ENCODE results near the gene RASSF5. TPM values are rescaled to one million over a fixed set of nuclear protein-coding genes. Genes with fewer than 3 reads are reported as not detected.

Gene RASSF5
- total RNA-seq, 1 donor from 2014 or later = 28.5 TPM

- intact Hi-C loops (cut with DNase I) = no loop called here
- Histone ChIP-seq H3K36me3 (no peaks in the 10 kb centered on the region), H3K9me3 (no peaks in the 10 kb centered on the region), H3K4me1 (peaks cover 1% of the 10 kb centered on the region), H3K27me3 (no peaks in the 10 kb centered on the region), H3K27ac (no peak overlapping the region), H3K4me3 (no peak overlapping the region)
- TF ChIP-seq POLR2AphosphoS5 (IDR thresholded peaks at IDR 0.05; ENCODE audit: insufficient read depth in 1 of 2, low read depth in 1 of 2) (no peak), POLR2A (IDR thresholded peaks at IDR 0.05) (no peak)
- TF ChIP-seq, protein P1, sequence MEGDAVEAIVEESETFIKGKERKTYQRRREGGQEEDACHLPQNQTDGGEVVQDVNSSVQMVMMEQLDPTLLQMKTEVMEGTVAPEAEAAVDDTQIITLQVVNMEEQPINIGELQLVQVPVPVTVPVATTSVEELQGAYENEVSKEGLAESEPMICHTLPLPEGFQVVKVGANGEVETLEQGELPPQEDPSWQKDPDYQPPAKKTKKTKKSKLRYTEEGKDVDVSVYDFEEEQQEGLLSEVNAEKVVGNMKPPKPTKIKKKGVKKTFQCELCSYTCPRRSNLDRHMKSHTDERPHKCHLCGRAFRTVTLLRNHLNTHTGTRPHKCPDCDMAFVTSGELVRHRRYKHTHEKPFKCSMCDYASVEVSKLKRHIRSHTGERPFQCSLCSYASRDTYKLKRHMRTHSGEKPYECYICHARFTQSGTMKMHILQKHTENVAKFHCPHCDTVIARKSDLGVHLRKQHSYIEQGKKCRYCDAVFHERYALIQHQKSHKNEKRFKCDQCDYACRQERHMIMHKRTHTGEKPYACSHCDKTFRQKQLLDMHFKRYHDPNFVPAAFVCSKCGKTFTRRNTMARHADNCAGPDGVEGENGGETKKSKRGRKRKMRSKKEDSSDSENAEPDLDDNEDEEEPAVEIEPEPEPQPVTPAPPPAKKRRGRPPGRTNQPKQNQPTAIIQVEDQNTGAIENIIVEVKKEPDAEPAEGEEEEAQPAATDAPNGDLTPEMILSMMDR (IDR thresholded peaks at IDR 0.05) = no peak
- no peak for DNase-seq (ENCODE audit: extremely low spot score in 2 of 2)
Measured at GRCh38 chr1:206569556-206569955, 62.2 kb downstream of the RASSF5 start.

- Histone ChIP-seq H3K27me3 (no peaks in the 10 kb centered on the region), H3K4me1 (peaks cover 11% of the 10 kb centered on the region), H3K9me3 (no peaks in the 10 kb centered on the region), H3K36me3 (no peaks in the 10 kb centered on the region), H3K4me3 (no peak overlapping the region), H3K27ac (no peak overlapping the region)
- no peak for DNase-seq (ENCODE audit: extremely low spot score in 2 of 2)
- intact Hi-C loops (cut with DNase I) = no loop called here
- TF ChIP-seq, protein P1 (IDR thresholded peaks at IDR 0.05) = no peak
- TF ChIP-seq POLR2A (IDR thresholded peaks at IDR 0.05) (no peak), POLR2AphosphoS5 (IDR thresholded peaks at IDR 0.05; ENCODE audit: insufficient read depth in 1 of 2, low read depth in 1 of 2) (no peak)
Measured at GRCh38 chr1:206570529-206570928, 63.2 kb downstream of the RASSF5 start.

DNA sequence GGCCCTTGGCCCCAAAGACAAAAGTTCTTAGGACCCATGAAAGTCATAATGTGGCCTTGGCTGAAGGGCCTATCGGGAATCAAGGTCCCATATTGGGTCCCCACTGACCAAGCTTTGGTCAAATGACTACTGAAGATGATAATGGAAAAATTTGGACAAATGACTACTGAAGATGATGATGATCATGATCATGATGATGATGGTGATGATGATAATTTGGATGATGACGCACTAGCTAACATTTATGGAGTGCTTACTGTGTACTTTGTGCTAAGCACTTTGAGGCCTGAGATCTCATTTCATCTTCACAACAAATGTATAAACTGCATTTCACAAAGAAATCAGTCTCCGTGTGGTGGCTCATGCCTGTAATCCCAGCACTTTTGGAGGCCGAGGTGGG lies 65.5 kb downstream of the RASSF5 start:
- H3K4me1 ChIP-seq = peaks cover 28% of the 10 kb centered on the region
- H3K27me3 ChIP-seq = no peaks in the 10 kb centered on the region
- H3K36me3 ChIP-seq = no peaks in the 10 kb centered on the region
- intact Hi-C loops (cut with DNase I) = no loop called here
- H3K9me3 ChIP-seq = no peaks in the 10 kb centered on the region
- DNase-seq (ENCODE audit: extremely low spot score in 2 of 2) = no peak
- TF ChIP-seq, protein P1 (IDR thresholded peaks at IDR 0.05) = no peak
- TF ChIP-seq POLR2AphosphoS5 (IDR thresholded peaks at IDR 0.05; ENCODE audit: insufficient read depth in 1 of 2, low read depth in 1 of 2) = no peak
- no peak for TF ChIP-seq POLR2A (IDR thresholded peaks at IDR 0.05)
- no peak overlapping the region for H3K4me3 ChIP-seq
- no peak overlapping the region for H3K27ac ChIP-seq

DNA sequence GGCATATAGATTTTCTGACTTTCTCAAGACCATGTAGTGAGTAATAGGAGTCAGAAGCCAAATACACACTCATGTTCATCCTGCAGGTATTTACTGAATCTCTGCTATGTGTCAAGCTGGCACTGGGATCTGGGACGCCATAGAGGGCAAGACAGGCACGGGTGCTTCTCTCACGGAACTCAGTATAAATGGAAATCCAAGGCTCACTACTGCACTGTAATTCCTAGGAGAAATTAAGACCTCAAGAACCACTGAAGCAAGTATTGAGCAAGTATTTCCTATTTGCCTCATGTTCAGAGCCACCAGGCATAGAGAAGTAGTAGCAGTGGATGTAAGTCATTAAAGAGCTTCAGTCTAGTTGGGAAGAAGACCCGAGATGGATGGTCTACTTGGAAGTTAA lies 66.0 kb downstream of the RASSF5 start:
- H3K36me3 ChIP-seq = no peaks in the 10 kb centered on the region
- DNase-seq (ENCODE audit: extremely low spot score in 2 of 2) = no peak
- intact Hi-C loops (cut with DNase I) = no loop called here
- peaks cover 28% of the 10 kb centered on the region for H3K4me1 ChIP-seq
- H3K27ac ChIP-seq = no peak overlapping the region
- H3K27me3 ChIP-seq = no peaks in the 10 kb centered on the region
- no peak overlapping the region for H3K4me3 ChIP-seq
- no peak for TF ChIP-seq POLR2AphosphoS5 (IDR thresholded peaks at IDR 0.05; ENCODE audit: insufficient read depth in 1 of 2, low read depth in 1 of 2)
- no peaks in the 10 kb centered on the region for H3K9me3 ChIP-seq

DNA sequence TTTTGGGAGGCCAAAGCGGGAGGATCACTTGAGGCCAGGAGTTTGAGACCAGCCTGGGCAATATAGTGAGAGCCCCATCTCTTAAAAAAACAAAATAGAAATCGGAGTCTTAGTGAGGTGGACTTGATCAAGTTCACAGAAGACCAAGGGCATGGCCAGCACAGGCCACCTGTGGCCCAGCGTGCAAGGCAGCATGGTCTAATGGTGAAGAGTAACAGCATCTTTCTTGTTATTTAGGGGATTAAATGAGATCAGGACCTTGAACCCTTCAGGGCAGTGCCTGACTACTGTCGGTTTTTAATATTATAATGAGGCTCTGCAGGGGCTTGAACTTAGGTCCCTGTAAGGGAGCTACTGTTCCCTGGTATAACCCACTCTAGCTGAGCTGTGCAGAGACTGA lies 66.4 kb downstream of the RASSF5 start:
- H3K4me1 ChIP-seq = peaks cover 28% of the 10 kb centered on the region
- no peak overlapping the region for H3K27ac ChIP-seq
- H3K27me3 ChIP-seq = no peaks in the 10 kb centered on the region

More for the DNA sequence above, 66.4 kb downstream of the RASSF5 start:
- intact Hi-C loops (cut with DNase I) = no loop called here
- no peak for DNase-seq (ENCODE audit: extremely low spot score in 2 of 2)
- no peaks in the 10 kb centered on the region for H3K9me3 ChIP-seq
- H3K4me3 ChIP-seq = no peak overlapping the region
- TF ChIP-seq POLR2A (IDR thresholded peaks at IDR 0.05) = no peak
- no peak for TF ChIP-seq POLR2AphosphoS5 (IDR thresholded peaks at IDR 0.05; ENCODE audit: insufficient read depth in 1 of 2, low read depth in 1 of 2)
- TF ChIP-seq, protein P1 (IDR thresholded peaks at IDR 0.05) = no peak
- no peaks in the 10 kb centered on the region for H3K36me3 ChIP-seq
